Motor neuron (in vitro differentiated cells): ENCODE data around the gene KRTAP10-11. TPM values are rescaled to one million over a fixed set of nuclear protein-coding genes. Genes with fewer than 3 reads are reported as not detected.
"Not testable (repeated sequence)": the region's sequence is repeated elsewhere in the genome, so short reads cannot be mapped to it uniquely, and the experiment has no call there.

Experiments
- ATAC-seq, 8 experiments: fragments of 200-7000 bp; cut with Tn5 transposase; replicated peaks in 6 of 8; 2 replicates each; pipeline ENCODE4 v1.8.0; 2021; ENCODE audit warnings: mild to moderate bottlenecking in 8 of 8, moderate library complexity in 8 of 8
- H3K27ac ChIP-seq, 2 donors: fragments of 250-450 bp; sonication (Bioruptor Pico); 2 replicates each; pipeline ENCODE4 v1.9.0; 2021; ENCODE audit warnings: antibody characterized with exemption in 2 of 2, mild to moderate bottlenecking in 2 of 2, moderate library complexity in 1 of 2
- H3K4me1 ChIP-seq, 2 donors: fragments of 250-450 bp; sonication (Bioruptor Pico); replicated peaks in 1 of 2; 2 replicates each; pipeline ENCODE4 v1.6.1; 2021; ENCODE audit warnings: antibody characterized with exemption in 2 of 2, mild to moderate bottlenecking in 2 of 2, moderate library complexity in 1 of 2
- H3K4me3 ChIP-seq, 5 donors: fragments of 250-450 bp; sonication (Bioruptor Pico); 2 replicates each; pipeline ENCODE4 v1.9.0; 2021; ENCODE audit warnings: antibody characterized with exemption in 5 of 5, mild to moderate bottlenecking in 5 of 5, moderate library complexity in 4 of 5
- WGBS, 10 experiments: fragments of 450-650 bp; shearing (Covaris generic); methylation state at CpG; one replicate each; pipeline ENCODE4 v1.0.0; 2022; 5-methylcytosine and 5-hydroxymethylcytosine counted together
- in situ Hi-C, 9 experiments: fragments of 400-800 bp; cut with MboI; loops; one replicate each; pipeline ENCODE4 v1.15.0; 2021; ENCODE audit warnings: low sequenced_read_pairs in 9 of 9, low pct_unique_long_range_greater_than_20kb in 2 of 9; ENCODE audit not compliant: unreplicated experiment in 9 of 9
- total RNA-seq, 8 experiments: library from RNA; unstranded; fragments of 300-600 nt; gene quantifications; 2 replicates each; pipeline versions ENCODE4 v1.2.3 to v1.2.4, GENCODE V29; 2022

KRTAP10-11 gene
- total RNA-seq, 8 experiments from 2014 or later, result 0.49 to 0.66 TPM; not detected in 6

GRCh38 chr21:44637018-44637850 is 9.0 kb upstream of the KRTAP10-11 start, which contains the start of gene KRTAP10-10:
Gene KRTAP10-10 (plus strand): TSS chr21:44637356. CDS start chr21:44637418, 62 bp downstream.
- 0 to 60% (median 17%) methylated on average over 1 to 3 of the region's 21 CpGs; no CpG with 5 or more reads in 7 of the 10 experiments for WGBS, 10 experiments
- Histone ChIP-seq H3K4me3 (no peak within 1 kb of the TSS), H3K4me1 (no peaks in the 10 kb centered on the region), H3K27ac (no peak within 1 kb of the TSS)
- peak in 5 of 8 experiments; percentile 75 to 95 (median 93) for ATAC-seq
- in situ Hi-C loops, result no loop called here

GRCh38 chr21:44637851-44638348 is 8.3 kb upstream of the KRTAP10-11 start:
- peak in 1 of 8 experiments; percentile 10 for ATAC-seq
- 75% methylated on average over 2 of the region's 12 CpGs; no CpG with 5 or more reads in 9 of the 10 experiments for WGBS, 10 experiments
- in situ Hi-C loops, H3K4me3 ChIP-seq, H3K27ac ChIP-seq, H3K4me1 ChIP-seq: not testable (repeated sequence)

- H3K4me3 ChIP-seq, ATAC-seq, in situ Hi-C loops, H3K27ac ChIP-seq, H3K4me1 ChIP-seq: not testable (repeated sequence)
- WGBS, 10 experiments, result 100% methylated on average over 2 of the region's 21 CpGs; no CpG with 5 or more reads in 9 of the 10 experiments
Observed at GRCh38 chr21:44638506-44639330, 7.5 kb upstream of the KRTAP10-11 start.

GRCh38 chr21:44639331-44639655 is 6.9 kb upstream of the KRTAP10-11 start:
- Histone ChIP-seq H3K27ac (no peak overlapping the region), H3K4me1 (no peaks in the 10 kb centered on the region), H3K4me3 (no peak overlapping the region)
- ATAC-seq, result no peak
- 0 to 93% (median 87%) methylated on average over 1 to 3 of the region's 12 CpGs; no CpG with 5 or more reads in 7 of the 10 experiments for WGBS, 10 experiments
- in situ Hi-C loops, result no loop called here

GRCh38 chr21:44640761-44641160 is 5.5 kb upstream of the KRTAP10-11 start:
- no peak overlapping the region for H3K27ac ChIP-seq
- no peak for ATAC-seq
- no peak overlapping the region for H3K4me3 ChIP-seq
- whole genome bisulfite sequencing, 10 experiments, result 40 to 100% (median 83%) methylated on average over 1 to 4 of the region's 5 CpGs; no CpG with 5 or more reads in 3 of the 10 experiments
- H3K4me1 ChIP-seq, result no peaks in the 10 kb centered on the region
- in situ Hi-C loops, result no loop called here

- H3K4me1 ChIP-seq, result no peaks in the 10 kb centered on the region
- in situ Hi-C loops, result no loop called here
- no peak overlapping the region for H3K4me3 ChIP-seq
- H3K27ac ChIP-seq, result no peak overlapping the region
- ATAC-seq, result no peak
- 10 to 86% (median 60%) methylated on average over 2 to 11 of the region's 14 CpGs; no CpG with 5 or more reads in 1 of the 10 experiments for WGBS, 10 experiments
Observed at GRCh38 chr21:44643741-44644310, 2.4 kb upstream of the KRTAP10-11 start.

GRCh38 chr21:44644878-44645277 is 1.3 kb upstream of the KRTAP10-11 start:
- 0 to 75% (median 36%) methylated on average over 1 to 2 of the region's 2 CpGs for WGBS, 10 experiments
- Histone ChIP-seq H3K27ac (no peak overlapping the region), H3K4me3 (no peak overlapping the region), H3K4me1 (no peaks in the 10 kb centered on the region)
- ATAC-seq, result no peak
- in situ Hi-C loops, result no loop called here

GRCh38 chr21:44647222-44647552 is 973 bp downstream of the KRTAP10-11 start:
- in situ Hi-C loops, result no loop called here
- Histone ChIP-seq H3K4me1 (no peaks in the 10 kb centered on the region), H3K4me3 (no peak overlapping the region), H3K27ac (no peak overlapping the region)
- WGBS, 10 experiments, result 0 to 76% (median 20%) methylated on average over 1 to 6 of the region's 8 CpGs; no CpG with 5 or more reads in 6 of the 10 experiments
- ATAC-seq, result peak in 1 of 8 experiments; percentile 18

- in situ Hi-C loops, result no loop called here
- WGBS, 10 experiments, result 17 to 100% (median 83%) methylated on average over 1 to 12 of the region's 33 CpGs; no CpG with 5 or more reads in 2 of the 10 experiments
- ATAC-seq, result no peak
Observed at GRCh38 chr21:44648557-44649311, 2.5 kb downstream of the KRTAP10-11 start.

GRCh38 chr21:44649521-44650100 is 3.4 kb downstream of the KRTAP10-11 start:
- H3K4me3 ChIP-seq, result no peak overlapping the region
- in situ Hi-C loops, result no loop called here
- H3K27ac ChIP-seq, result no peak overlapping the region
- 67 to 96% (median 87%) methylated on average over 4 to 11 of the region's 18 CpGs; no CpG with 5 or more reads in 5 of the 10 experiments for WGBS, 10 experiments
- no peak for ATAC-seq
- H3K4me1 ChIP-seq, result no peaks in the 10 kb centered on the region

More at GRCh38 chr21:44648557-44649311, 2.5 kb downstream of the KRTAP10-11 start:
- Histone ChIP-seq H3K4me1 (no peaks in the 10 kb centered on the region), H3K4me3 (no peak overlapping the region), H3K27ac (no peak overlapping the region)

GRCh38 chr21:44650265-44650972 is 4.2 kb downstream of the KRTAP10-11 start:
- in situ Hi-C loops, result no loop called here
- Histone ChIP-seq H3K4me3 (no peak overlapping the region), H3K4me1 (no peaks in the 10 kb centered on the region), H3K27ac (no peak overlapping the region)
- WGBS, 10 experiments, result 49 to 100% (median 81%) methylated on average over 1 to 11 of the region's 20 CpGs; no CpG with 5 or more reads in 1 of the 10 experiments
- no peak for ATAC-seq
